Measurements from ENCODE around the gene KLHL26.

The KLHL26 gene

DNA sequence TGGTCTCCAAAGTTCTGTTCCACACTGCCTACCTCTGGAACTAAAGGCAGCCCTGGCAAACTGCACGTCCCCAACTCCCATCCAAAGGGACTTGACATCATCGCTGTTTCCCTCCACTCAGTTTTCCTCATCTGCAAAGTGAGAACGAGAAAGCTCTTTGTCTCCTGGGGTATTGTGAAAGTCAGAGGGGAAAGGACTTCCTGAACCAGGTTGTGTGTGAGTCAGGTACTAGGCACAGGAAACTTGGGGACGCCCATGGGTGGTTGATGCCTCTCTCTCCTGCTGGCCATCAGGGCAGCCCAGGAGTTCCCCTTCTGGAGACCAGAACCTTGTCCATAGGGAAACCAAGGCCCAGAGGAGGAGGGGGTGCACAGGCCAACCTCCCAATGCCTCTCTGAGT, 35.0 kb upstream of the KLHL26 start:
- no peak for DNase-seq

DNA sequence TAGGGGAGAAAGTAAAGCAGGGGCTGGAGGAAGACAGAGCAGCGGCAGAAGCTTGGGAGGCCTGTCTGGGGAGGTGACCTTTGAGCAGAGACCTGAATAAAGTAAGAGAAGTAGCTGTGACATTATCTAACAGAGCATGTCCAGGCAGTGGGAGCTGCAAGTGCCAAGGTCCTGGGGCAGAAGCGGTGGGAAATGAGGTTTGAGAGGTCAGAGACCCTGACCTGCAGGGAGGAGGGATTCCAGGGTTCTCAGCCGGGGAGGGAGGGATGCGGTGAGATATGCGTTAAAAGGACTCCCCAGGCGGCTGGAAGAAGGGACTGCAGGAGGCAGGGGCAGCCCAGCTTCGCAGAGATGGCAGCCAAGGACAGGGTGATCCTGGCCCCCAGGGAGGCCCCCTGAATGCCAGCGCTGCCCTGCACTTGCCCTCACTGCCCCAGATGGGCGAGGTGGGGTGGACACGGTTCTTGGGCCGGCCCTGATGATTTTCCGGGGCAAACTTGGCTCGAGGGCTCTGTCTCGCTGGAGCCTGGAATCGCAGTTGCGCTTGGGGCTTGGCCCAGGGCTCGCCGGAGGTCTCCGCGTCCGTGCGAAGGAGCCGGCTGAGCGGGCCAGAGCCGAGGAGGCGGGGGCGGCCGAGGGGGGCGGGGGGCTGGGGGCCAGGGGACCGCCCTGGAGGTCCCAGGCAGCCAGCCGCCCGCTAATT, 33.4 kb upstream of the KLHL26 start:
- DNase-seq = peak in 1 of 2 experiments; percentile 25

DNA sequence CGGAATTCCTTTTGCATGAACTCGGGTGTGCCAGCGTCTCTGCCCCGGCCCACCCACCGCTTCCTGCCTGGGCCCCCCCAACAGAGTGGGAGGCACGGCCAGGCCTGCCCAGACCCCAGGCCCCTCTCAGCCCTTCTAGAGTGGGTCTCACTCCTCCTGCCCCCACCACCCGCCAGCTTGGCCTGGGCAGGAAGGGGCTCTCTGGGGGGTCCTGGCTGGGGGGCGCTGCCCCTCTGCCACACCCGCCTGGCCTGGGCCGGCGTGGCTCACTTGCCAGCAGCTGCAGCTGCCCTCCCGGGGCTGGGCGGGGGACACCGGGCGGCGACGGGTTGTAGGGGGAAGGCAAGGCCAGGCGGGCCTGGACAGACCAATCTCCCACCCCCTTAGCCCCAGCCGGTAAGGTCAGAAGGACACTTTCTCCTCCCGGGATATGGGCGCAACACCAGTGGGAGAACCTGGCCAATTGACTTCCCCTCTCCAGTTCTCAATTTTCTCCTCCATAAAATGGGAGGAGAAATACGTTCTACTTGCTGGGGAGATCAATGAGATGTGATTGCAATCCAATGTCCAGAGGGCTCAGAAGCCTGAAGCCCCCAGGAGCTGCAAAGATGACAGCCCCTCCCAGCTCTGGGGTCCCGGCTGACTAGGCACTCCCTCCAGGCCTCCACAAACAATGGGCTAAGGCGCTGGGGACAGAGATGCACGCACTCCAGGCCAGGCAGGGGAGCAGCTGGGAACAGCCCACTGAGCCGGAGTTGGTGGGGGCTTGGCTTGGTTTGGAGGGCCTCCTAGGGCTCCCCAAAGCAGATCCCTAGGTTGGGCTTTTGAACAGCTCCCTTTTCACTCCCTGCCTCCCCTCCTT, 32.6 kb upstream of the KLHL26 start:
- DNase-seq = no peak

DNA sequence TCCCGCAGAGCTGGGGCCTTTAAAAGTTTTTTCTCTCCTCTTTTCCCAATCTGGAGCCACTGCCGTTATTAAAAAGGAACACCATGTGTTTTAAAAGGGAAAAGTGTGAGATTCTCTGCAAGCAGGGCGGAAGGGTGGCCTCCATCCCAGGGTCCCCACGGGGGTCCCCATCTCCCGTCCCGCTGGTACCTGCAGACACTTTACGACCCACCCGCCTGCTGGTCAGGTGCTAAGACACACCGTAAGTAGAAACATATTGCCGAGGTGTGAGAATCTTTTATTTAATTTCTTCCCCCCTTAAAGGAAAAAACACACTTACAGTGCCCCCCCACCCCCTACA, 32.0 kb upstream of the KLHL26 start:
- DNase-seq = no peak

DNA sequence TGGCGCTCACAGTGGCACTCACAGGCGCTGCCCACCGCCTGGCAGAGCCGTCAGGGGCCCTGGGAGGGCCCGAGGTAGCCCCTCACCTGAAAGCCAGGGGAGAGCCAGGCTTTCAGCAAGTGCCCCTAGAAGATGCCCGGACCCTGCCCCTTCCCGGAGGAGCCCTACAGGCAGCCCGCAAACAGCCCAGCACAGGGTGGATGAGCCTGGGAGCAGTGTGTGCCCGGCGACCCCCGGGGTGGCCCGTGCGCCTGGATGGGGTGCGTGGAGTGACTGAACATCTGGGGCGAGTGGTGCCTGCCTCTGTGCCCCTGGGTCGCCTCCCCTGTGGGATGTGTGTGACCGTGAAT, 31.7 kb upstream of the KLHL26 start:
- DNase-seq = no peak

DNA sequence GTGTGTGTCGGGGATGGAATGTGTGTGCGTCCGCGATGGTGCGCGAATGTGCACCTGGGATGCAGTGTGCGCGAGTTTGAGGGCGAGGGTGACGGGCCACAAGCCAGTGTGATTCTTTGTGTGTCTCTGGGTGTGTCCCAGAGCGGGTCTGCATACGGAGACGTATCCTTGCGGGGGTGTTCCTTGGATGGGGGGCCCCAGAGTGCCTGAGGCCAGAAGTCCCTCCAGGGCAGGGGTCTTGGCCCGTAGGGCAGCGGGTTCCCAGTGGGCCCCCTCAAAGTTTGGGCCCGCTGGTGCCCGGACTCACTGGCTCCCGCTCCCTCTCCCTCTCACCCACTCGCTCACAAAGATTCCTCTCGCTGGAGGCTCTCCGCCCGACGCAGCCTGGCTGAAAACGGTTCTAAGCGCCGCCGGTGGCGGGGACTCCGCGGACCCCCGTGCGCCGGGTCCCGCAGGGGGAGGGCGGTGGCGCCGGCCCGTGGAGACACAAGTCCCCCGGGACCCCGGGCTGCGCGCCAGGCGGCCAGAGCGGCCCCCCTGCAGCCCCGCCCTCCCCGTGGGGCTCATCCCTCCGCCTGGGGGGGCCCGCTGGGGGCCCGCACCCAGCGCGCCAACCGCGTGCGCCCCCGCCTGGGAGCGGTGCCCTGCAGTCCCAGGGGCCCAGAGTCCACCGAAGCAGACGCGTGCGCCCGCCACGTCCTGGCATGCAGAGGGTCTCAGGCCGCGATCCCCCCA, 31.1 kb upstream of the KLHL26 start:
- no peak for DNase-seq

DNA sequence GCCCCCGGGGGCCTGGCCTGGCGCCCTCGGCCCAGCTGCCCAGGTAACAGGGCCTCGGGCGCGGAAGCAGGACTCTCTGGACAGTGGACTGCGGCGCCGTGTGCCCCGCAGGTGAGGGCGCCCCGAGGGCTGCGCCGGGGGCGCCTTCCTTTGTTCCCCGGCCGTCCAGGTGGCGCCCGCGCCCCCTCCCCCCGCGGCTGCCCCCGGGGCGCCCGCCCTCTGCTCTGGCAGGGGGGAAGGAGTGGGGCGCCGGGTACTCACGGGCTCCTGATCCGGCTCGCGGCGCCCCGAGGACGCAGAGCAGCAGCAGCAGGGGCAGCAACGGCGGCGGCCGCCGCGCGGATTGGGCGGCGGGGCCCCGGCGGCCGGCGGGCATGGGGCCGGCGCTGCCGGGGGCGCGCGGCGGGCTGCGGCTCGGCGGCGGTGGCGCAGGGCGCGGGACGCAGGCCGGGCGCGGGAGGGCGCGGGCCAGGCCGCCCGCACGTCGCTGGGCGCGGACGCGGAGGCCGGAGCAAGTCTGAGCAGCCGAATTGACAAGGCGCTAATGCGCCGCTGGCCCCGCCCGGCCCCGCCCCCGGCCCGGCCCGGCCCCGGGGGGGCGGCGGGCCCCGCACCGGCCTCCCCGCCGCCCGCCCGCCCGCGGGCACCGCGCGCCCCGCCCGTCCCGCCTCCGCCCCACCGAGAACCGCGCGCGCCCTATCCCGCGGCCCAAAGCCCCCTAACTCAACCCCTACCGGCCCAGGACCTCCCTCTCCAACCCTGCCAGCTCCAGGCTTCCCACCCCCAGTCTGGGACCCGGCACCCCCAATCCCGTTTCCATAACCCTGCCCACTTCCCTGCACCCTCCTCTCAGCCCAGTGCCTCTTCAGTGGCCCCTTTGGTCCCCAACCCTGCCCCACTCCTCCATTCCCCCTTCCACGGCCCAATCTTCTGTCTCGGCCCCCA, 30.3 kb upstream of the KLHL26 start, which contains the start of gene CRLF1:
Gene CRLF1 (minus strand): TSS at position 519 of the 945 bp plus-strand sequence. CDS start 143 bp downstream, at position 376.
- DNase-seq = no peak

DNA sequence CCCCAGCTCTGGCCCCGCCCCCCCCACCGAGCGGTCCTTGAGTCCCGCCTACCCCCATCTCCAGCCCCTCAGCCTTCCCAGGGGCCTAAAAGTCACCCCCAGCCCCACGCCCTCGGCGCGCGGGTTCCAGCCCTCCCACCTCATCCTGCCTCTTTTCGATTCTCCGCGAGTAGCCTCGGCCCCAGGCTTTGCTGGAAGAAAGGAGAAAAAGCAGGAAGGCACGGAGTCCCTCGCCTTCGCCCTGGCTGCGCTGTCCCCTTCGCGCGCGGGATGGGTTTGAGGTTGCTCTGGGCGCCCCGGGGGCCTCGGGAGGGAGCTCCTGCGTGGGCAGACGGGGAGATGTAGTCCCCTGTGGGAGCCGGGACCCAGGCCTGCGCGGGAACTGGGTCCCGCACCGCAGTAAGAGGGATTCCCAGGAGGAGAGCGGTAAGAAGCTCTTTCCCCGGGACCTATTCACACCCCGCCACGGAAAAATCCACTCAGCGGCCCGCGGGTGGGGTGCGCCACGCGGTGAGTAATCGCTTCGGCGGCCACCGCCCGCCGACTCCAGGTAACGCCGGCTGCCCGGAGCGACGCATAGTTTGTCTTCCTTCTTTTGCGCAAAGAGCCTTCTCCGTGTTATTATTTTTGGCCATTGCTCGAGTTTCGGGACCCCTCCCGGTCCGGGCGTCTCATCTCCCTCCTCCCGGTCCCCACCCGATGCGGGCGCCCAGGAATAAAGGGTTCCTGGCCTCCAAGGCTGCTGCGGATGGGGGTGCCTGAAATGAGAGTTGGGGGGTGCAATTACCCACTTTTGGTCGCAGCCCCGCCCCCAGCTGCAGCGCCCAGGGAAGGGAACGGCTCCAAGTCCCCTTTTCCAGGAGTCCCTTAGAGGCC, 29.4 kb upstream of the KLHL26 start:
- DNase-seq = no peak

DNA sequence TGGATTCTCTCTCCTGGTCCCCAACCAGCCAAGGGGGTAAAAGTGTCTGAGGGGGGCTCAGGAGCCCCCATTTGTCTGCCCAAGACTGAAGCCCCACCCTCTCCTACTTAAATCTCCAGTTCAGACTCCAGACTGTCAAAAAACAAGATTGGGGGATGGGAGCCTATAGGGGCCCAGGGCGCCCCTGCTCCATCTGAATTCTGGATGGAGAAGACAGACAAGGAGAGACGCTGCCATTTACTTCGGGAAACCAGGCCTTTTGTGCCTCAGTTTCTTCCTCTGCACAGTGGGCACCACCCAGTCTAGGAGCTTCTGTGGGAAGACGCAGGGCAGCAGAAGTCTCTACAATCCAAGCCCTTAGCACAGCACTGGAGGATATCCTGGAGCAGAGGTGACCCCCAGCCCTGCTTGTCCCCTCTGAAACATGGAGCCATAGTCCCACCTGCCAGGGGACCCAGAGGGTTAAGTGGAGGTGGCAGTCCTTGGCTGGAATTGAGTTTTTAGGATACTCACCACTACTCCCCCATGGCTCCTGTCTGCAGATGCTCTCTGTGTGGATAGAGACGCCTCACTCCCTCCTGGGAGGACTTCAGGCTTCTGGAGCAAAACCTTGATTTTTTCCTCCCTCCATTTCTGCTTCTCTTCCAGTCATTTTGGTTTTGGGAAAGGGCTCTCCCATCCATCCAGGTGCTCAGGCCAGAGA, 28.6 kb upstream of the KLHL26 start:
- no peak for DNase-seq

DNA sequence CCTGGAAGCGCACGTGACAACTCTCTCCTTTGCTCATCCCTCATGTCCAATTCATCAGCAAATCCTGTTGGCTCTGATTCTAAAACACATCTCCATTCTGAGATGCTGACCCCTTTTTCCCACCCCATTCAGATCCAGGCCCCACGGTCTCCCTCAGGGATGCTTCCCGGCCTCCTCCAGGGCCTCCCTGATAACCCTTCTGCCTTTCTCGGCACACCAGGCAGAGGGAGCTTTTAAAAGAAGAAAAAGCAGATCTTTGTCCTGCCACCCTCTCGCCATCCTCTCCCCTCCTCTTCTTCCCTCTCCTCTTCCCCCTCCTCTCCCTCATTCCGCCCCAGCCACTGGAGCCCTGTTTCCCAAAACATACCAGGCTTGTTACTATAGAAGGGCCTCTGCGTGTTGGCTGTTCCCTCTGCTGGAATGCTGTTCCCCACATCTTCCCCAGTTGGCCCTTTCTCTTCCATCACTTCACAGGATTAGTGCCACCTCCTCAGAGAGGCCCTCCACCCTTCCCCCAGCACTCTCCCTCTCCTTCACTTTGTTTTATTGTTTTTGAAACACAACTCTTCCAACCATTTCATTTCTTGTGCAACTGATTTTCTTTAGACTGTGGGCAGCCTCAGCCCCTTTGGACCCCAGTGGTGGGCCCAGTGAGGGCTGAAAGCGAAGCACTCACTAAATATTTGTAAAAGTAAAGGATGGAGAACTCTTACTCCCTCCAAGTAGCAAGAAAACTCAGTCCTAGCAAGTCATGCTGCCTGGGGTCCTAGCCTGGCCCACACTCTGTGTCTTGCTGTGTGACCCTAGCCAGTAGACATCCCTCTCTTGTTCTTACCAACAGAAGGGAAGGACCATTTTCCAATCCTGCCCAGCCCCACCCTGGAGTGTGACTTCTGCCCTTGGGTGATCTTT, 27.8 kb upstream of the KLHL26 start:
- no peak for DNase-seq

DNA sequence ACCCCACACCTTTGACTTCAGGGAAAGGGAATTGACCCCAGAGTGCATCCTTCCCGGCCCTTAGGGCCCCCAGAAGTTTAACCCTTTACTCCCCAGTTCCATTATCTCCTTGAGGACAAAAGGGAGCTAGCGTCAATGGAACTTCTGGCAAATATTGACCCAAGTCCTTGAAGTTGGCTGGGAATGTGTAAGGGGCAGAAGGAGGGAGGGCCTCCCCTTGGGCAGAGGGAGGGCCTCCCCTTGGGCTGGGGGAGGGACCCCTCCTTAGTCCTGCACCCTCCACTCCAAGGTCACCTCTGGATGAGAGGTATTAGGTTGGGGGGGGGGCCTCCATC, 27.1 kb upstream of the KLHL26 start:
- DNase-seq = no peak

DNA sequence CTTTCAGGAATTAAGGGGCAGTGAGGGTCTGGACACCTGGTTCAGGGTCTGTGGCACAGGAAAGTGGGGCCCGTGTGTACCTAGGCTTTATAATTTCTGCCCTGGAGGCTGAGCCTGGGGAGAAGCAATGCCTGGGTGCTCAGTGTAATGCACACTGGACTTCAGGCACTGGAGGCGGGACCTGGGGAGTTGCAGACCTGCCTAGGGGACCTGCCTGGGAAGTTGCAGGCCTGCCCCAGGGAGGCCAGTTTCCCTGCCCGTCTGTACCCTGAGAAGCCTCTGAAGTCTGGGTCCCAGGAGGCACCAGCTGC, 26.6 kb upstream of the KLHL26 start:
- no peak for DNase-seq

DNA sequence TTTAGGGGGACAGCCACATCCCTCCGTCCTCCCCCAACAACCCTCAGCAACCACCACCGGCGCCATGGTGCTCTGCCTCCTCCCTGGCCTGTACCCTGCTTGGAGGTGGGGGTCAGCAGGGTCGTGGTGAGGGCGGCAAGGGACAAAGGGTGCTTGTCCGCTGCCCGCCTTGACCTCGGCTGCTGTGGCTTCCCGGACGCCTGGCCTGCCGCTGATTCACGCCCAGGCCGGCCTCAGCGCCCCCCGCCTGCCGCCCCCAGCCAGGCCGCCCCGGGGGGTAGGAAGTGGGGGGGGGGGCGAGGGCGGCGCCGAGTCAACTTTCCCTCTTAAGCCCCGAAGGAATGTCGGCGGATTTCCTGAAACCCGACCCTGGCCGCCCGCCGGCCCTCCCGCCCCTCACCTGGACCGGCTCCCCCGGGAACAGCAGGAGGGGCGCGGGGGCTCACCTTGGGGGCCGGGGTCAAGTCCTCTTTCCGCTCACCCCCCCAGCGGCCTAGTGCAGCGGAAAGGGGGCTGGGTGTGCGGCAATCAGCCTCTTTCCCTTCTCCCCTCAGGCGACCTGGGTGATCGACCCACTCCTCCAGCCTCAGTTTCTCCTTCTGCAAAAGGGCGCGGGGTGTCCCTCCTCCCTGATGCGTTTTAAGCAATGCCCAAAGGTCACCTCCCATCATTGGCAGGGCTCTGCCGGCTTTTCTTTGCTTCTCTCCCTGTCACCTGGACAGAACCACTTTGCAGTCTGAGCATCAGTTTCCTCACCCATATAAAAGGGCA, 26.1 kb upstream of the KLHL26 start:
- DNase-seq = no peak

DNA sequence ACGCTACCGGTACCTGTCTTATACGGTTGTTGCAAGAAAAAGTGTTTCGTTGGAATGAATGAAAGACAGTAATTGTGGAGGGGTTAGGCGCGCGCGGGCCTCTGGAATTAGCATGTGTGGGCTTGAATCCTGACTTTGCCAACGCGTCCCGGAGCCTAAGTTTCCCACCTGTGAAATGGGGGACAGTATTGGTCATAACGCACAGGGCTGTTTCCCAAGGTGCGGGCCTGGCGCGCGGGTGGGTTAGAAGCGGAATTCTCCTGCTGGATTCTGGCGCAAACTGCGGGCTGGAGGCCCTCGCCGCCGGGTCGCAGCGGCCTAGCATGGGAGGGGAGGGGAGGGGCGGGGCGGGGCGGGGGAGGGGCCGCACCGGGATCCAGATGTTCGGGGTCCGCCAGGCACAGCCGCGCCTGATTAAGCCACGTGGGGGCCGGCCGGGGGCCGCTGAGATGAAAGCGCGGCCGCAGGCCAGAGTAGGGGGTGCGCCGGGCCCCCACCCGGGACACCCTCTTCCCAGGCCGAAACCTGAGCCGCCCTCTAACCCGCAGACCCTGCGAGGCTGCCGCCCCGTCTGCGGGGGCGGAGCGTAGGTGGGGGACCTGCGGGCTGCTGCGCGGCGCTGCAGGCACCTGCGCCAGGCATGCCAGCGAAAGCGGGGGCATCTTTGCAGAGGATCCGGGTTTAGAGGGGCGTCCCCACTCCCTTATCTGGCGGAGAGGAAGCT, 25.3 kb upstream of the KLHL26 start:
- no peak for DNase-seq

DNA sequence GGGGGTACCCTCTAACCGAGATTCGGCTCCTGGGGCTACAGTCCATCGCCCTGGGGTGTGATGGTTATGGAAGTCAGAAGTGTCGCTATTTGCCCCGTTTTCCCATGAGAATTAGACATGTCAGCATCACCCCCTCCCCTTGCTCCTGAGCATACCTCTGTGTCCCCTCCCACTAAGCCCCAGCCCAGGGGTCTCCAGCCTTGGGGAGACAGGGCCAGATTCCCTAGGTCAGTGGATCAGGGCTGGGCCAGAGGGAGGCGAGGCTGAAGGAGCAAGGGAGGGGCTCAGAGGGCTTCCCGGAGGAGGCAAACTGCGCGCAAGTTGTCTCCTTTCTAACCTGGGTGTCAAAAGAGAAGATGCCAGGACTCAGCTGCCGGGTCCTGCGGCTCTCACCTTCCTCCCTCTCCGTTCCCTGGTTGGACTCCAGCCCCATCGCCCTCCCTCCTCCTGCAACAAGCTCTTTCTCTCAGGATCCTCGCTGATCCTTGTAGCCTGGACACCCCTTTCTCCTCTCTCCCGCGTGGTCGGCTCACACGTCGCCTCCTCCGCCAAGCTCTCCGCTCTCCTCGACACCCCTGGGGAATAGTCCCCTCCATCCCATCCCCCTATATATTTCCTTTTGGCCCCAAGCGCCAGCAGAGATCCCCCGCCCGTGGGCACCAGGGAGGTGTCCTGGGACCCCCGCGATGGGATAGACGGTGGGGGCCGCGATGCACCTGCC, 24.6 kb upstream of the KLHL26 start:
- DNase-seq = no peak

DNA sequence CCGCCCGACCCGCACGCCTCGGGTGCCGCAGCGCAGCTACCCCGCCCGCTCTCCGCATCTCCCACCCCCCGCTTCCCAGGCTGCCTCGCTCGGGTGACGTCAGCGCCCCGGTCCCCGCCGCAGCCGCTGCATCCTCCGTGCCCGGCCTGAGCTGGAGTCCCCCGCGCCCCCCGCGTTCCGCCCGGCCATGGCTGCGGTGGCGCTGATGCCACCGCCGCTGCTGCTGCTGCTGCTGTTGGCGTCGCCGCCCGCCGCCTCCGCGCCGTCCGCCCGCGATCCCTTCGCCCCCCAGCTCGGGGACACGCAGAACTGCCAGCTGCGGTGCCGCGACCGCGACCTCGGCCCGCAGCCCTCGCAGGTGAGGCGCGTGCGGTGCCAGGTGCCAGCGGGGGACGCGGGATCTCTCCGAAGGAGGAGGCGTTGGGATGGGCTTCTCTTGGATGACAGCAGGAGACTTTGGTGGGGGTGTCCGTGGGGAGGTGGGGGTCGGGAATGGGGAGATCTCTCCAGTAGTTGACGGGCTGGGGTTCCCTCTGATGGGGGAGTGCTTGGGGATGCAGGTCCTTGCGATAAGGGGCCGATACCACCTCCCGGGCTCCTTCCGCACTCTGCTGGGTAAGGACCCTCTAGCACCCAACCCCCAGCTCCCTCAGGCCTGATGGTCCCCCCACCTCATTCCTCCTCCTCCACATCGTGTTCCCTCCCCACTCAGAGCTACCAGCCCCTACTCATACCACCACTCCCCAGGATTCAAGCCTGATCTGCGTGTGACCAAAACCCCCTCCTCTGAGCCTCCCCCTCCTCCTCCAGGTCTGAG, 23.8 kb upstream of the KLHL26 start, which contains the start of gene TMEM59L:
Gene TMEM59L (plus strand): TSS at position 99 of the 817 bp plus-strand sequence. CDS start 89 bp downstream, at position 188.
- DNase-seq = peak in 1 of 2 experiments; percentile 31
